ENCODE results near the gene CSE1L. TPM values are rescaled to one million over a fixed set of nuclear protein-coding genes. Genes with fewer than 3 reads are reported as not detected.
"Not testable (repeated sequence)": the region's sequence is repeated elsewhere in the genome, so short reads cannot be mapped to it uniquely, and the experiment has no call there.

Gene CSE1L
- total and polyA plus RNA-seq, 5 experiments from 2014 or later = 22.8 to 42.6 (median 30.0) TPM

DNA sequence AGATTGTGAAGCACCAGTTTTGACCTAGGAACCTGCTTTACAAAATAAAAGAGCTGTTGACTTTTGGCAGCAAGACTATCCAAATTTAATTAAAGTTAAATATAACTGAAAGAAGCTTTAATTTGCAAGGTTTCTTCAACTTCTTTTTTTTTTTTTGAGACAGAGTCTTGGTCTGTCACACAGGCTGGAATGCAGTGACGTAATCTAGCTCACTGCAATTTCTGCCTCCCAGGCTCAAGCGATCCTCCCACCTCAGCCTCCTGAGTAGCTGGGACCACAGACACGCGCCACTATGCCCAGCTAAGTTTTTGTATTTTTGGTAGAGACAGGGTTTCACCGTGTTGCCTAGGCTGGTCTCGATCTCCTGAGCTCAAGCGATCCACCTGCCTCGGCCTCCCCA lies 13.7 kb upstream of the CSE1L start:
- peaks cover 0 to 4% (median 2%) of the 10 kb centered on the region in 4 donors for H3K4me1 Mint-ChIP-seq
- peaks cover 4 to 70% (median 19%) of the 10 kb centered on the region in 3 donors for H3K36me3 Mint-ChIP-seq
- H3K4me3 Mint-ChIP-seq = no peak overlapping the region
- DNase-seq (no peak), ATAC-seq (no peak)
- H3K27ac Mint-ChIP-seq = no peak overlapping the region
- H3K27me3 Mint-ChIP-seq = no peaks in the 10 kb centered on the region
- POLR2A ChIA-PET = no interaction called here
- no peaks in the 10 kb centered on the region for H3K9me3 Mint-ChIP-seq

DNA sequence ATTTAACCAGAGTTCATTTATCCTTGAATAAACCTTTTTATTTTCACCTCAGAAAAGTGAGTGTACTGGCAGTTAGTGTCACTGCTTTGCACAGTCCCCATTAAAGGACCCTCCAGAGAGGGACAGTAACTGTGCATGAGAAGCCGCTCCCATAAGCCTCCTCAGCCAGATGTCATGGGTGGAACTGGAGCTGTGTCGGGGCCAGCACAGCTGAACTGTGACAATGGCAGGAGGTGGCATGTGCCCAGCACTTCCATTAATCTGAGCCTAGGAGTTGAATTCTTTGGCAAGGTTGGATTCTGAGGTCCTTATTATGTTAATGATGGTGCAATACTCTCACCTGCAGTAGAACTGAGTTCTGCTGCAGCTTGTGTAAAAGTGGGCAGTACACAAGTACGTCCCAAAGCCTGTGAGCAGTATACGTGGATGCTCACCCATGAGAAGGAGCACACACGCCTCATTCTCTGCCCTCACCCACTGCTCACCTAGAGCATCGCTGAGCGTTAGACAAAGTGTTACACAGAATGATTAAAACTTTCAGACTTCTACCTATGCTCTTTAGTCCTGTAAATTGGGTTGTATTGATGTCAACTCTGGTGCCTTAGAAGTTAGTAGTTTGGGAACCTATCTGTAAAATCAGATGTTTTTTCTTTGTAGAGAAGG lies 11.9 kb upstream of the CSE1L start:
- H3K4me3 Mint-ChIP-seq = no peak overlapping the region
- H3K9me3 Mint-ChIP-seq = no peaks in the 10 kb centered on the region
- H3K4me1 Mint-ChIP-seq = peaks cover 6 to 17% (median 15%) of the 10 kb centered on the region in 4 donors
- no peak for ATAC-seq
- DNase-seq = no peak
- no peaks in the 10 kb centered on the region for H3K27me3 Mint-ChIP-seq
- H3K36me3 Mint-ChIP-seq = peaks cover 4 to 53% (median 11%) of the 10 kb centered on the region in 3 donors
- POLR2A ChIA-PET = no interaction called here
- peak overlapping the region in 1 of 10 donors; percentile 13 for H3K27ac Mint-ChIP-seq

DNA sequence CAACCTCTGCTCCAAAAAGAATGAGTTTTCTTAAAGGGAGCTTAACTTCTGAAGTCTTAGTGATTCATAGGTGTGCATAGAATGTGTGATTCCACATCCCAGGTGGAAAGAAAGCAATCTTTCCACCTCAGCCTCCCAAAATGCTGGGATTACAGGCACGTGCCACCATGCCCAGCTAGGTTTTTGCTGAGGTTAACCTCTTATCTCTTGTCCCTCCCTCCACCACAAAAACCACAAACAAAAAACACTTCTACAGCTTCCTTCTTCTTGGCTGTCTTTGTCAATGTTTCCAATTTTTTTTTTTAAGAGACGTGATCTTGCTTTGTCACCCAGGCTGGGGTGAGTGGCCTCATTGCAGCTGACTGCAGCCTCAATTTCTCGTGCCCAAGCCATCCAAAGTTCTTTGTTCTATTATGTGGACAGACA lies 8.1 kb upstream of the CSE1L start:
- H3K27me3 Mint-ChIP-seq = no peaks in the 10 kb centered on the region
- H3K36me3 Mint-ChIP-seq = peaks cover 0 to 25% (median 6%) of the 10 kb centered on the region in 3 donors
- DNase-seq = peak in 3 of 10 donors; percentile 13 to 43 (median 42)
- H3K4me3 Mint-ChIP-seq = peak overlapping the region; percentile 10 to 81 (median 53)
- peak overlapping the region in 9 of 10 donors; percentile 13 to 91 (median 81) for H3K27ac Mint-ChIP-seq
- ATAC-seq = peak; percentile 72 to 82
- no peaks in the 10 kb centered on the region for H3K9me3 Mint-ChIP-seq
- POLR2A ChIA-PET = interaction anchor here (0.5 to 2.1 kb wide), 3 partner anchors 8 to 38 kb away, joined by 4 to 14 read pairs (median 4); partner anchors contain the start of gene CSE1L
- H3K4me1 Mint-ChIP-seq = peaks cover 9 to 23% (median 21%) of the 10 kb centered on the region in 4 donors

DNA sequence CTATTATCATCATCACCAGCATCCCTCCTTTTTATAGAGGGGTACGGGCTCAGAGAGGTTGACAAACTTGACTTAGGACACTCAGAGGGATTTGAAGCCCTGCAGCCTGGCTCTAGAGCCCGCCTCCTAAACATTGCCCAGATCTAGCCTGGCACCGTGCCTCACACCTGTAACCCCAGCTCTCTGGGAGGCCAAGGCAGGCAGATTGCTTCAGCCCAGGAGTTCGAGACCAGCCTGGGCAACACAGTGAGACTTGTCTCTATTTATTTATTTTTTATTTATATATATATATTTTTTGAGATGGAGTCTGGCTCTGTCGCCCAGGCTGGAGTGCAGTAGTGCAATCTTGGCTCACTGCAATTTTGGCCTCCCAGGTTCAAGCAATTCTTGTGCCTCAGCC lies 6.3 kb upstream of the CSE1L start:
- peaks cover 0 to 9% (median 0%) of the 10 kb centered on the region in 3 donors for H3K36me3 Mint-ChIP-seq
- H3K27me3 Mint-ChIP-seq = no peaks in the 10 kb centered on the region
- H3K4me1 Mint-ChIP-seq = peaks cover 9 to 25% (median 22%) of the 10 kb centered on the region in 4 donors
- H3K27ac Mint-ChIP-seq = peak overlapping the region in 2 of 10 donors; percentile 39 to 65
- no peak overlapping the region for H3K4me3 Mint-ChIP-seq
- ATAC-seq = no peak
- H3K9me3 Mint-ChIP-seq = no peaks in the 10 kb centered on the region
- no peak for DNase-seq
- POLR2A ChIA-PET = no interaction called here

DNA sequence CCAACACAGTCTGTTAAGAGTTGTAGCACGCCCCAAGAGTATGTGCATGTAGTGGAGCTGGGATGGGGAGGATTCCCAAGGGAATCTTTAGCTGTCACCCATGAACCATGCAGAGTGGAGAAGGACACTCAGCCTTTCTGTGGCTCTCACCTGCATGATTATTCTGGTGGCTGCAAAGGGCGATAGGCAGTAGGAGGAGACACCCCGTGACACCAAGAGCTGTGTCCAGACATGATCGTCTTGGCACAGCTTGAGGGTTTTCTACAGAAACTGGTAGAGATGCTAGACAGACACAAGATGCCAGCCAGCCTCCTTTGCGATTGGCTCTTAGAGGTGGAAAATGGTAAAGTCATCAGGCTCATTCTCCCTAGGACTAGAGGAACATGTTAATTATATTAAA lies 3.1 kb upstream of the CSE1L start:
- DNase-seq (no peak), ATAC-seq (no peak)
- POLR2A ChIA-PET = no interaction called here
- Mint-ChIP-seq H3K27me3 (no peaks in the 10 kb centered on the region), H3K4me1 (peaks cover 14 to 42% (median 32%) of the 10 kb centered on the region in 4 donors), H3K36me3 (no peaks in the 10 kb centered on the region), H3K9me3 (no peaks in the 10 kb centered on the region), H3K4me3 (peak overlapping the region in 2 of 10 donors; percentile 18 to 40), H3K27ac (peak overlapping the region in 3 of 10 donors; percentile 19 to 43 (median 21))

DNA sequence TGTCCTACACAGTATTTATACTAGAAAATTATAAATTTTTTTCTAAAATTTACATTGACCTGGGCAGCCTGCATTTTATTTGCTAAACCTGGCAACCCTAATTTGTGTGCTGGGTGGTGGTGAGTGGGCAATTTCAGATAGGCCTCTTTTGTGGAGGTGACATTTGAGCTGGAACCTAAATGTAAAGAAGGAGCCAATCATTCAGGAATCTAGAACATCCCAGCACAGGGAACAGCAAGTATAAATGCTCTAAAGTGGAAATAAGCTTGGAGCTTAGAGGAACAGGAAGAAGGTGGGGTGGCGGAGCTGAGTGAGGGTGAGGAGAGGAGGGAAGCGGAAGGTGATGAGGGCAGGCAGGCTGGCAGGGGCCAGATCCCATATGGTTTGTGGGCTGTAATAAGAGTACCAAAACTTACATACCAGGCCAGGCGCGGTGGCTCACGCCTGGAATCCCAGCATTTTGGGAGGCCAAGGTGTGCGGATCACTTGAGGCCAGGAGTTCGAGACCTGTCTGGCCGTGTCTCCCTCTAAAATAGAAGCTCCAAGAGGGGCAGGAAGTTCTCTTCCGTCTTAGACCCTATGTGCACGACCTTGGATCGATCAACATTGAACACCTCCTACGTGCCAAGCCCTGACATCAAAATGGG lies 549 bp upstream of the CSE1L start:
- H3K4me1 Mint-ChIP-seq = peaks cover 12 to 38% (median 37%) of the 10 kb centered on the region in 4 donors
- H3K36me3 Mint-ChIP-seq = peaks cover 0 to 10% (median 4%) of the 10 kb centered on the region in 3 donors
- POLR2A ChIA-PET = interaction anchor here (1.0 to 2.6 kb wide), 6 partner anchors 8 to 235 kb away, joined by 3 to 14 read pairs (median 5); partner anchors contain the start of gene STAU1
- peak overlapping the region; percentile 93 to 99 (median 98) for H3K27ac Mint-ChIP-seq
- peak in 2 of 10 donors; percentile 6 to 16 for DNase-seq
- H3K4me3 Mint-ChIP-seq = peak overlapping the region; percentile 97 to 100 (median 98)
- no peaks in the 10 kb centered on the region for H3K9me3 Mint-ChIP-seq
- no peaks in the 10 kb centered on the region for H3K27me3 Mint-ChIP-seq
- no peak for ATAC-seq

DNA sequence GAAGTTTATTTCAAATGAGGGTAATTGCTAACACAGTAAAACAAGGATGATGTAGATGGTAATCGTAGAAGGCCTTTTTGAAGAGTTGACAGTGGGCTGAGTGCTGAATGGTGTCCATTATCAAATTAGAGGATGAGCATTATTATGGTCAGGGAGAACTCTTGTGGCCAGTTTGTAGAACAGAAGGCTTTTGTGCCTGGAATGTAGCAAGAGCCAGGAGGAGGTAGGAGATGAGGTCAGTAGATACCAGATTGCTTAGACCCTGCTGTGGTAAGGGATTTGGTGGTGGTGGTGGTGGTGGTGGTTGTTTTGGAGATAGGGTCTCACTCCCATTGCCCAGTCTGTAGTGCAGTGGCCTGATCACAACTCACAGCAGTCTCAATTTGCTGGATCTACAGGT lies 6.2 kb downstream of the CSE1L start:
- H3K27ac Mint-ChIP-seq = peak overlapping the region in 4 of 10 donors; percentile 9 to 34 (median 20)
- POLR2A ChIA-PET = no interaction called here
- no peaks in the 10 kb centered on the region for H3K9me3 Mint-ChIP-seq
- ATAC-seq (no peak), DNase-seq (no peak)
- H3K36me3 Mint-ChIP-seq = peaks cover 0 to 35% (median 4%) of the 10 kb centered on the region in 3 donors
- H3K27me3 Mint-ChIP-seq = no peaks in the 10 kb centered on the region
- H3K4me1 Mint-ChIP-seq = peaks cover 23 to 81% (median 54%) of the 10 kb centered on the region in 4 donors
- H3K4me3 Mint-ChIP-seq = peak overlapping the region in 5 of 10 donors; percentile 9 to 54 (median 47)

DNA sequence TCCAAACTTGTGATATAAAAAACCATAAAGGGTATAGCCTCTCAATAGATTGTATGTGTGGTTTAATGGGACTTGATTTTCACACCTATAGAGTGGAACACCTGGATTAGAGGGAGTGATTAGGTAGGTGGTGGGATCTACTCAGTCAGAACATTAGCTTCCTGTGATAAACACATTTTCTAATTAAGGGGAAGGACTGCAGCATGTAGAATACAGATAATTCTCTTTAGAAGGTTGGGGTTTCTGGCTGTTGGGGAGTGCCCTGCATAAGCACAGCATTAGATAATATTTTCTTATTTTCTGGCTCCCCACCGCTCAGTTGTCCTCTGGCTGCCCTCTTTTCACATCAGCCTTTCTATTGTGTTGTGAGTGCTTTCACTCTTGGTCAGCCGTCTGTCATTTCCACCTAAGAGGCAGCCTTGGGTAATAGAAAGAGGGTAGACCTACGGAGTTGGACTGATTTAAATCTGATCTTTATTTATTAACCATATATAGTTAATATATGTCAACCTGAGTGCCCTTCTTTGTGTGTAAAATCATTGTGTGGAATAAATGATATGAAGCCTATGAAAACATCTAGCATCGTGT lies 8.0 kb downstream of the CSE1L start:
- POLR2A ChIA-PET = no interaction called here

DNA sequence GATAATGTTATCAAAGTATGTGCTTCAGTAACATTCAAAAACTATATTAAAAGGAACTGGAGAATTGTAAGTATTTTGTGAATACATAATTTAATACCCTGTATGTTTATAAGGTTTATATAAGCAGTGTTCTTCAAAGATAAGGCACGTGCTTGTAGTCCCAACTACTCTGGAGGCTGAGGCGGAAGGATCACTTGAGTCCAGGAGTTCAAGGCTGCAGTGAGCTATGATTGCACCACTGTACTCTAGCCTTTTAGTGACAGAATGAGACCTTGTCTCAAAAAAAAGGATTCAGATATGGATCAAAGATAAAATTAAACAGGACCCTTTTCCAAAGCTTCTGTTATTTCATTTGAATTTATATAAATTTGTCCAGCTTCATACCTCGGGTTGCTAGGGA lies 17.2 kb downstream of the CSE1L start:
- Mint-ChIP-seq H3K27ac (no peak overlapping the region), H3K4me1 (peaks cover 0 to 8% (median 1%) of the 10 kb centered on the region in 4 donors), H3K4me3 (no peak overlapping the region), H3K27me3 (no peaks in the 10 kb centered on the region), H3K36me3 (peaks cover 0 to 81% (median 7%) of the 10 kb centered on the region in 3 donors), H3K9me3 (no peaks in the 10 kb centered on the region)
- POLR2A ChIA-PET = interaction anchor here (1.9 kb wide), 1 partner anchor 17 kb away, joined by 6 read pairs; the partner anchor contains the start of gene CSE1L
- no peak for DNase-seq
- no peak for ATAC-seq

More for the DNA sequence above, 8.0 kb downstream of the CSE1L start:
- Mint-ChIP-seq H3K9me3 (no peaks in the 10 kb centered on the region), H3K27me3 (no peaks in the 10 kb centered on the region), H3K4me3 (no peak overlapping the region), H3K27ac (peak overlapping the region in 1 of 10 donors; percentile 3), H3K4me1 (peaks cover 14 to 68% (median 40%) of the 10 kb centered on the region in 4 donors), H3K36me3 (peaks cover 0 to 49% (median 4%) of the 10 kb centered on the region in 3 donors)
- DNase-seq (no peak), ATAC-seq (no peak)

DNA sequence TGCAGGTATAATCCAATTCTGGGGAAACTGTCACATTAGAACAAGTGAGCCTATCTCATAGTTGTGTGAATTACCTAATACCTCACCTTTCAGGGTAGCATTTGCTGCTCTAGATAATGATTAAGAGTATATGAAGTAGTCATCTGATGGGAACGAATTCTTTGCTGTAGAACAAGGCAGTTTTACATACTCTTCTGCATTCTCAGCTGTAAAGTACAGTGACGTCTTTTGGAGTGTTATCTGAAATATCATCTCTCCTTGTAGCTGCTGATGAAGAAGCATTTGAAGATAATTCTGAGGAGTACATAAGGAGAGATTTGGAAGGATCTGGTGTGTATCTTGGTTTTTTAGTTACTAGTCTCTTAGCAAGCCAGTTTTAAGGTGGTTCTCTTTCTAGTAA lies 28.4 kb downstream of the CSE1L start:
- DNase-seq (no peak), ATAC-seq (no peak)
- Mint-ChIP-seq H3K36me3 (peaks cover 3 to 90% (median 15%) of the 10 kb centered on the region in 3 donors), H3K4me1 (peaks cover 0 to 3% (median 0%) of the 10 kb centered on the region in 4 donors), H3K9me3 (no peaks in the 10 kb centered on the region), H3K27ac (peak overlapping the region in 5 of 10 donors; percentile 0 to 60 (median 53)), H3K4me3 (no peak overlapping the region), H3K27me3 (no peaks in the 10 kb centered on the region)
- POLR2A ChIA-PET = interaction anchor here (1.3 kb wide), 1 partner anchor 10 kb away, joined by 4 read pairs; no protein-coding TSS in a partner anchor

DNA sequence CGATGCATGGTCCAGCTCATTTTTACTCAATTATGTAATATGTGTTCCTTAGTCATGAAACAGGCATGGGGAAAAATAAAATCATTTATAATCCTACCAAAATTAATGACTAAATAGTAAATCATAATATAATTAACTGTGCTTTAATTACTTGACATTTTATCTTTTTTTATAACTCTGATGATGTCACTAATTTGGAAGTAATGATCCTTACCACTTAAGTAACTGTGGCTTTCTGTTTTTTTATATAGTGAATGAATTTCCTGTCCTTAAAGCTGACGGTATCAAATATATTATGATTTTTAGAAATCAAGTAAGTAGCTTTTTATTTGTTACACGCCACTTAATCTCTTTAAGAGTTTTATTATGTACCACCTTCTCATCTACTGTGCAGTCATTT lies 32.2 kb downstream of the CSE1L start:
- POLR2A ChIA-PET = no interaction called here
- H3K27me3 Mint-ChIP-seq = no peaks in the 10 kb centered on the region
- DNase-seq = no peak
- no peak overlapping the region for H3K27ac Mint-ChIP-seq
- no peaks in the 10 kb centered on the region for H3K9me3 Mint-ChIP-seq
- ATAC-seq = no peak
- no peak overlapping the region for H3K4me3 Mint-ChIP-seq
- peaks cover 3 to 94% (median 23%) of the 10 kb centered on the region in 3 donors for H3K36me3 Mint-ChIP-seq
- H3K4me1 Mint-ChIP-seq = peaks cover 0 to 3% (median 0%) of the 10 kb centered on the region in 4 donors

DNA sequence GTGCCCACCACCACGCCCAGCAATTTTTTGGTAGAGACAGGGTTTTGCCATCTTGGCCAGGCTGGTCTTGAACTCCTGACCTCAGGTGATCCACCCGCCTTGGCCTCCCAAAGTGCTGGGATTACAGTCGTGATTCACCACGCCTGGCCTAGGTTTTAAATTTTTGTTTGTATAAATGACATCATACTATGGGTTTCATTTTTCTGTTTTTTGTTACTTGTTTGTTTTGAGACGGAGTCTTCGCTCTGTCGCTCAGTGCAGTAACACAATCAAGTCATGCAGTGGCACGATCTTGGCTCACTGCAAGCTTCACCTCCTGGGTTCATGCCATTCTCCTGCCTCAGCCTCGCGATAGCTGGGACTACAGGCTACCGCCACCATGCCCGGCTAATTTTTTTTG lies 36.2 kb downstream of the CSE1L start:
- H3K27me3 Mint-ChIP-seq, H3K4me1 Mint-ChIP-seq, H3K4me3 Mint-ChIP-seq, H3K27ac Mint-ChIP-seq, POLR2A ChIA-PET, H3K9me3 Mint-ChIP-seq, DNase-seq, ATAC-seq: not testable (repeated sequence)
- H3K36me3 Mint-ChIP-seq = peaks cover 0 to 92% (median 24%) of the 10 kb centered on the region in 3 donors
